Hepatocyte (in vitro differentiated cells): Measurements from ENCODE around the gene SCTR. TPM values are rescaled to one million over a fixed set of nuclear protein-coding genes. Genes with fewer than 3 reads are reported as not detected.

Experiments used
- DNase-seq: peaks from one replicate; pipeline ENCODE4 v3.0.0-alpha.2; 2016; ENCODE audit warnings: low spot score
- H2AFZ ChIP-seq: fragments of 200-600 bp; sonication (generic); 2 replicates; pipeline ENCODE4 v1.6.0; 2016; ENCODE audit warnings: antibody characterized with exemption, mild to moderate bottlenecking
- H3K27ac ChIP-seq: fragments of 200-600 bp; sonication (generic); 2 replicates; pipeline ENCODE4 v1.5.1; 2016; ENCODE audit warnings: mild to moderate bottlenecking
- H3K27me3 ChIP-seq: fragments of 200-600 bp; sonication (generic); 2 replicates; pipeline ENCODE4 v1.6.1; 2016
- H3K36me3 ChIP-seq: fragments of 200-600 bp; sonication (generic); replicated peaks from 2 replicates; pipeline ENCODE4 v1.5.1; 2016; ENCODE audit warnings: low read depth; ENCODE audit not compliant: insufficient read depth
- H3K4me1 ChIP-seq: fragments of 200-600 bp; sonication (generic); 2 replicates; pipeline ENCODE4 v1.5.1; 2016; ENCODE audit warnings: mild to moderate bottlenecking, moderate library complexity; ENCODE audit not compliant: insufficient read depth
- H3K4me2 ChIP-seq: fragments of 200-600 bp; sonication (generic); 2 replicates; pipeline ENCODE4 v1.6.0; 2016
- H3K4me3 ChIP-seq: fragments of 200-600 bp; sonication (generic); 2 replicates; pipeline ENCODE4 v1.5.1; 2016; ENCODE audit warnings: mild to moderate bottlenecking
- H3K79me2 ChIP-seq: fragments of 200-600 bp; sonication (generic); 2 replicates; pipeline ENCODE4 v1.6.0; 2017; ENCODE audit warnings: mild to moderate bottlenecking
- H3K9me2 ChIP-seq: fragments of 200-600 bp; sonication (generic); replicated peaks from 2 replicates; pipeline ENCODE4 v1.6.0; 2017; ENCODE audit warnings: mild to moderate bottlenecking; ENCODE audit not compliant: insufficient read depth
- H3K9me3 ChIP-seq: fragments of 200-600 bp; sonication (generic); 2 replicates; pipeline ENCODE4 v1.5.1; 2016; ENCODE audit warnings: low read depth, mild to moderate bottlenecking
- H4K20me1 ChIP-seq: fragments of 200-600 bp; sonication (generic); 2 replicates; pipeline ENCODE4 v1.6.0; 2016; ENCODE audit warnings: mild to moderate bottlenecking; ENCODE audit not compliant: insufficient read depth, poor library complexity, severe bottlenecking
- CTCF ChIP-seq: fragments of 200-600 bp; sonication (generic); IDR thresholded peaks from 2 replicates; pipeline ENCODE4 v1.5.1; 2016; ENCODE audit warnings: antibody characterized with exemption, mild to moderate bottlenecking; ENCODE audit not compliant: poor library complexity
- EZH2 ChIP-seq: fragments of 200-600 bp; sonication (generic); IDR thresholded peaks from 2 replicates; pipeline ENCODE4 v1.6.1; 2016; ENCODE audit warnings: antibody characterized with exemption, mild to moderate bottlenecking, borderline replicate concordance
- EZH2phosphoT487 ChIP-seq: fragments of 200-600 bp; sonication (generic); IDR thresholded peaks from one replicate; pipeline ENCODE4 v1.6.1; 2018; ENCODE audit warnings: antibody characterized with exemption, mild to moderate bottlenecking, low read depth, moderate library complexity; ENCODE audit not compliant: unreplicated experiment, severe bottlenecking
- WGBS: methylation state at CpG from one replicate; pipeline ENCODE4 v1.1.6; 2016; ENCODE audit warnings: low lambda C conversion rate; ENCODE audit errors: missing lambda C conversion rate; 5-methylcytosine and 5-hydroxymethylcytosine counted together
- polyA plus RNA-seq: library from polyadenylated mRNA; unstranded; fragments of >200 nt; fragmentation: Nextera tagmentation; extraction: Ambion mirVana; gene quantifications from 2 replicates; pipeline ENCODE4 v1.2.1, GENCODE V29; 2016
- total RNA-seq: library from RNA; depleted of rRNA; stranded (reverse); fragments of >200 nt; gene quantifications from 2 replicates; pipeline ENCODE4 v1.2.3, GENCODE V29; 2014

SCTR gene
- total and polyA plus RNA-seq, 2 experiments from 2014 or later, result 1.7 to 4.3 TPM

GRCh38 chr2:119544939-119545475, 20.7 kb upstream of the SCTR start:
- Histone ChIP-seq H3K9me3 (no peaks in the 10 kb centered on the region), H3K4me3 (peak overlapping the region; percentile 74), H3K27ac (peak overlapping the region; percentile 86), H4K20me1 (no peaks in the 10 kb centered on the region), H2AFZ (peak overlapping the region; percentile 85), H3K27me3 (no peaks in the 10 kb centered on the region), H3K79me2 (no peaks in the 10 kb centered on the region), H3K4me1 (peaks cover 22% of the 10 kb centered on the region), H3K36me3 (no peaks in the 10 kb centered on the region), H3K9me2 (no peaks in the 10 kb centered on the region), H3K4me2 (peak overlapping the region; percentile 97)
- WGBS, result 51% methylated on average over 9 of the region's 11 CpGs
- TF ChIP-seq EZH2phosphoT487 (no peak), EZH2 (no peak), CTCF (no peak)
- DNase-seq, result no peak

GRCh38 chr2:119544075-119544938, 20.0 kb upstream of the SCTR start, which contains the start of gene CFAP221:
TSS of gene CFAP221 (plus strand) at chr2:119544449. CDS start at chr2:119546132, 1,683 bp downstream.
- Histone ChIP-seq H3K9me3 (no peaks in the 10 kb centered on the region), H3K27ac (peak within 1 kb of the TSS; percentile 86), H4K20me1 (no peaks in the 10 kb centered on the region), H3K9me2 (no peaks in the 10 kb centered on the region), H3K4me2 (peak within 1 kb of the TSS; percentile 97), H2AFZ (peak within 1 kb of the TSS; percentile 85), H3K4me1 (peaks cover 17% of the 10 kb centered on the region), H3K79me2 (no peaks in the 10 kb centered on the region), H3K4me3 (peak within 1 kb of the TSS; percentile 74), H3K27me3 (no peaks in the 10 kb centered on the region), H3K36me3 (no peaks in the 10 kb centered on the region)
- TF ChIP-seq EZH2phosphoT487 (no peak), CTCF (no peak), EZH2 (no peak)
- 1% methylated on average over 60 of the region's 89 CpGs for WGBS
- DNase-seq, result peak; percentile 92

- H3K9me3 ChIP-seq, result no peaks in the 10 kb centered on the region
- H3K4me2 ChIP-seq, result no peak overlapping the region
- WGBS, result 70% methylated on average over 2 of the region's 2 CpGs
- no peak overlapping the region for H2AFZ ChIP-seq
- H4K20me1 ChIP-seq, result no peaks in the 10 kb centered on the region
- TF ChIP-seq CTCF (no peak), EZH2 (no peak), EZH2phosphoT487 (no peak)
- no peak for DNase-seq
- H3K4me3 ChIP-seq, result no peak overlapping the region
- H3K79me2 ChIP-seq, result no peaks in the 10 kb centered on the region
- peaks cover 11% of the 10 kb centered on the region for H3K4me1 ChIP-seq
- no peaks in the 10 kb centered on the region for H3K36me3 ChIP-seq
- no peak overlapping the region for H3K27ac ChIP-seq
- no peaks in the 10 kb centered on the region for H3K27me3 ChIP-seq
- H3K9me2 ChIP-seq, result no peaks in the 10 kb centered on the region
Measured at GRCh38 chr2:119541476-119541875, 17.2 kb upstream of the SCTR start.
